ENCODE measurements around the gene ZNF784. TPM values are rescaled to one million over a fixed set of nuclear protein-coding genes. Genes with fewer than 3 reads are reported as not detected.

The ZNF784 gene
- total RNA-seq, 1 donor from 2014 or later, result 6.8 TPM

- H3K4me1 Mint-ChIP-seq (ENCODE audit: unreplicated experiment), result peaks cover 25% of the 10 kb centered on the region
- DNase-seq (ENCODE audit: low spot score), result no peak
- H3K36me3 Mint-ChIP-seq (ENCODE audit: low read depth, unreplicated experiment), result peaks cover 55% of the 10 kb centered on the region
- no peak for TF ChIP-seq CTCF (IDR thresholded peaks at IDR 0.05; ENCODE audit: unreplicated experiment)
- peaks cover 33% of the 10 kb centered on the region for H3K27me3 Mint-ChIP-seq (ENCODE audit: unreplicated experiment)
- H3K4me3 Mint-ChIP-seq (ENCODE audit: unreplicated experiment), result peak overlapping the region; percentile 83
- no peaks in the 10 kb centered on the region for H3K9me3 Mint-ChIP-seq (ENCODE audit: unreplicated experiment)
- peak overlapping the region; percentile 81 for H3K27ac Mint-ChIP-seq (ENCODE audit: unreplicated experiment)
These were observed 46.6 kb upstream of the ZNF784 start for GRCh38 chr19:55671054-55671378.

GRCh38 chr19:55670280-55671053 lies 46.1 kb upstream of the ZNF784 start:
- Mint-ChIP-seq H3K36me3 (ENCODE audit: low read depth, unreplicated experiment) (peaks cover 53% of the 10 kb centered on the region), H3K4me1 (ENCODE audit: unreplicated experiment) (peaks cover 24% of the 10 kb centered on the region), H3K27me3 (ENCODE audit: unreplicated experiment) (peaks cover 27% of the 10 kb centered on the region), H3K4me3 (ENCODE audit: unreplicated experiment) (peak overlapping the region; percentile 83), H3K9me3 (ENCODE audit: unreplicated experiment) (no peaks in the 10 kb centered on the region), H3K27ac (ENCODE audit: unreplicated experiment) (peak overlapping the region; percentile 81)
- peak; percentile 39 for DNase-seq (ENCODE audit: low spot score)
- no peak for TF ChIP-seq CTCF (IDR thresholded peaks at IDR 0.05; ENCODE audit: unreplicated experiment)

GRCh38 chr19:55669418-55670279 lies 45.3 kb upstream of the ZNF784 start:
- H3K36me3 Mint-ChIP-seq (ENCODE audit: low read depth, unreplicated experiment), result peaks cover 55% of the 10 kb centered on the region
- H3K27me3 Mint-ChIP-seq (ENCODE audit: unreplicated experiment), result peaks cover 29% of the 10 kb centered on the region
- DNase-seq (ENCODE audit: low spot score), result no peak
- no peak overlapping the region for H3K27ac Mint-ChIP-seq (ENCODE audit: unreplicated experiment)
- H3K9me3 Mint-ChIP-seq (ENCODE audit: unreplicated experiment), result no peaks in the 10 kb centered on the region
- no peak overlapping the region for H3K4me3 Mint-ChIP-seq (ENCODE audit: unreplicated experiment)
- H3K4me1 Mint-ChIP-seq (ENCODE audit: unreplicated experiment), result peaks cover 22% of the 10 kb centered on the region
- no peak for TF ChIP-seq CTCF (IDR thresholded peaks at IDR 0.05; ENCODE audit: unreplicated experiment)

- TF ChIP-seq CTCF (IDR thresholded peaks at IDR 0.05; ENCODE audit: unreplicated experiment), result no peak
- Mint-ChIP-seq H3K4me3 (ENCODE audit: unreplicated experiment) (no peak overlapping the region), H3K27ac (ENCODE audit: unreplicated experiment) (no peak overlapping the region), H3K36me3 (ENCODE audit: low read depth, unreplicated experiment) (peaks cover 59% of the 10 kb centered on the region), H3K9me3 (ENCODE audit: unreplicated experiment) (no peaks in the 10 kb centered on the region), H3K27me3 (ENCODE audit: unreplicated experiment) (peaks cover 32% of the 10 kb centered on the region), H3K4me1 (ENCODE audit: unreplicated experiment) (peaks cover 18% of the 10 kb centered on the region)
- DNase-seq (ENCODE audit: low spot score), result no peak
These were observed 44.4 kb upstream of the ZNF784 start for GRCh38 chr19:55668603-55669348.
